ENCODE measurements around the gene CDX1.

DNA sequence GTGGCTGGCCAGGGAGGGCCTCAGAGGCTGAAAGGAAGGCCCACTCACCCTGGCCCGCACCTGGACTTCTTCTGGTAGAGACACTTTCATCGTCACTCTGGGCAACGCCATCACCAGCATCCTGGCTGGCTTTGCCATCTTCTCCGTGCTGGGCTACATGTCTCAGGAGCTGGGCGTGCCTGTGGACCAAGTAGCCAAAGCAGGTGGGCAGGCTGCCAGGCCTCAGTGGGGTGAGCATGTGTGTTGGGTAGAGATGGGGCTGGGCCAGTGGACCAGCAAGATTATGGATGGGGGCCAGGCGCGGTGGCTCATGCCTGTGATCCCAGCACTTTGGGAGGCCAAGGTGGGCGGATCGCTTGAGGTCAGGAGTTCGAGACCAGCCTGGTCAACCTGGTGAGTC lies 35.9 kb downstream of the CDX1 start:
- TF ChIP-seq, protein P1, sequence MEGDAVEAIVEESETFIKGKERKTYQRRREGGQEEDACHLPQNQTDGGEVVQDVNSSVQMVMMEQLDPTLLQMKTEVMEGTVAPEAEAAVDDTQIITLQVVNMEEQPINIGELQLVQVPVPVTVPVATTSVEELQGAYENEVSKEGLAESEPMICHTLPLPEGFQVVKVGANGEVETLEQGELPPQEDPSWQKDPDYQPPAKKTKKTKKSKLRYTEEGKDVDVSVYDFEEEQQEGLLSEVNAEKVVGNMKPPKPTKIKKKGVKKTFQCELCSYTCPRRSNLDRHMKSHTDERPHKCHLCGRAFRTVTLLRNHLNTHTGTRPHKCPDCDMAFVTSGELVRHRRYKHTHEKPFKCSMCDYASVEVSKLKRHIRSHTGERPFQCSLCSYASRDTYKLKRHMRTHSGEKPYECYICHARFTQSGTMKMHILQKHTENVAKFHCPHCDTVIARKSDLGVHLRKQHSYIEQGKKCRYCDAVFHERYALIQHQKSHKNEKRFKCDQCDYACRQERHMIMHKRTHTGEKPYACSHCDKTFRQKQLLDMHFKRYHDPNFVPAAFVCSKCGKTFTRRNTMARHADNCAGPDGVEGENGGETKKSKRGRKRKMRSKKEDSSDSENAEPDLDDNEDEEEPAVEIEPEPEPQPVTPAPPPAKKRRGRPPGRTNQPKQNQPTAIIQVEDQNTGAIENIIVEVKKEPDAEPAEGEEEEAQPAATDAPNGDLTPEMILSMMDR (IDR thresholded peaks at IDR 0.05; ENCODE audit: low read length): no peak
- TF ChIP-seq EZH2 (IDR thresholded peaks at IDR 0.05; ENCODE audit: borderline replicate concordance, low read length): no peak

All from OCI-LY1 (cell line).